SK-N-SH treated with all-trans-retinoic acid at 6 μM for 48 hours (cell line): ENCODE results near the gene CISTR.

Experiments
- ATAC-seq: fragments of 200-7000 bp; cut with Tn5 transposase; 3 replicates; pipeline ENCODE4 v1.9.1; 2020; ENCODE audit warnings: mild to moderate bottlenecking, moderate library complexity
- ARNTL ChIP-seq: fragments of 450-650 bp; formaldehyde crosslinking; IDR thresholded peaks from 2 replicates; pipeline ENCODE4 v1.5.0; 2020; ENCODE audit warnings: low read depth, mild to moderate bottlenecking, moderate library complexity, borderline replicate concordance
- BACH2 ChIP-seq: fragments of 250-450 bp; sonication (Bioruptor Pico); IDR thresholded peaks from 2 replicates; pipeline ENCODE4 v1.9.0; 2021; ENCODE audit warnings: mild to moderate bottlenecking, borderline replicate concordance
- CSDC2 ChIP-seq: fragments of 250-450 bp; sonication (Bioruptor Pico); IDR thresholded peaks from 2 replicates; pipeline ENCODE4 v1.5.0; 2020; ENCODE audit warnings: mild to moderate bottlenecking, moderate library complexity
- ESRRG ChIP-seq: fragments of 250-450 bp; sonication (Bioruptor Pico); IDR thresholded peaks from 2 replicates; pipeline ENCODE4 v1.6.1; 2021; ENCODE audit warnings: mild to moderate bottlenecking
- GLIS3 ChIP-seq: fragments of 250-450 bp; sonication (Bioruptor Pico); IDR thresholded peaks from 2 replicates; pipeline ENCODE4 v1.5.0; 2020; ENCODE audit warnings: mild to moderate bottlenecking, moderate library complexity
- ISL1 ChIP-seq: fragments of 250-450 bp; sonication (Bioruptor Pico); IDR thresholded peaks from 2 replicates; pipeline ENCODE4 v2.1.2; 2022; ENCODE audit warnings: mild to moderate bottlenecking, moderate library complexity
- OSR1 ChIP-seq: fragments of 250-450 bp; sonication (Bioruptor Pico); IDR thresholded peaks from 2 replicates; pipeline ENCODE4 v1.8.0; 2022; ENCODE audit warnings: moderate library complexity, mild to moderate bottlenecking, inconsistent platforms
- PPARA ChIP-seq: fragments of 250-450 bp; sonication (Bioruptor Pico); IDR thresholded peaks from 2 replicates; pipeline ENCODE4 v1.5.0; 2020; ENCODE audit warnings: mild to moderate bottlenecking, borderline replicate concordance
- RARB ChIP-seq: fragments of 250-450 bp; sonication (Bioruptor Pico); IDR thresholded peaks from 2 replicates; pipeline ENCODE4 v1.8.0; 2021; ENCODE audit warnings: mild to moderate bottlenecking, moderate library complexity
- SNAI2 ChIP-seq: fragments of 250-450 bp; sonication (Bioruptor Pico); IDR thresholded peaks from 2 replicates; pipeline ENCODE4 v1.5.0; 2020; ENCODE audit warnings: mild to moderate bottlenecking, moderate library complexity
- TCF4 ChIP-seq: fragments of 250-450 bp; sonication (Bioruptor Pico); IDR thresholded peaks from 2 replicates; pipeline ENCODE4 v1.8.0; 2021; ENCODE audit warnings: mild to moderate bottlenecking, moderate library complexity, borderline replicate concordance
- TOX ChIP-seq: fragments of 250-450 bp; sonication (Bioruptor Pico); IDR thresholded peaks from 2 replicates; pipeline ENCODE4 v1.8.0; 2021; ENCODE audit warnings: mild to moderate bottlenecking, moderate library complexity, borderline replicate concordance
- ZC3H10 ChIP-seq: fragments of 250-450 bp; sonication (Bioruptor Pico); IDR thresholded peaks from 2 replicates; pipeline ENCODE4 v1.5.1; 2021; ENCODE audit warnings: mild to moderate bottlenecking, moderate library complexity
- ZFP3 ChIP-seq: fragments of 250-450 bp; sonication (Bioruptor Pico); IDR thresholded peaks from 2 replicates; pipeline ENCODE4 v1.5.0; 2020; ENCODE audit warnings: mild to moderate bottlenecking, moderate library complexity
- ZFP30 ChIP-seq: fragments of 450-650 bp; formaldehyde crosslinking; IDR thresholded peaks from 2 replicates; pipeline ENCODE4 v1.5.0; 2022; ENCODE audit warnings: mild to moderate bottlenecking, moderate library complexity
- ZNF565 ChIP-seq: fragments of 450-650 bp; formaldehyde crosslinking; conservative IDR thresholded peaks from 2 replicates; pipeline ENCODE4 v1.5.0; 2020; ENCODE audit warnings: low read depth, mild to moderate bottlenecking, moderate library complexity
- ZNF70 ChIP-seq: fragments of 450-650 bp; formaldehyde crosslinking; IDR thresholded peaks from 2 replicates; pipeline ENCODE4 v1.5.0; 2020; ENCODE audit warnings: mild to moderate bottlenecking, moderate library complexity
- ZNF8 ChIP-seq: fragments of 450-650 bp; formaldehyde crosslinking; IDR thresholded peaks from 2 replicates; pipeline ENCODE4 v1.5.0; 2020; ENCODE audit warnings: mild to moderate bottlenecking, moderate library complexity
- TF ChIP-seq, protein P1 (sequence below): fragments of 250-450 bp; sonication (Bioruptor Pico); IDR thresholded peaks from 2 replicates; pipeline ENCODE4 v1.8.0; 2020; ENCODE audit warnings: mild to moderate bottlenecking, moderate library complexity, borderline replicate concordance
- TF ChIP-seq, protein P2 (sequence below): fragments of 250-450 bp; sonication (Bioruptor Pico); IDR thresholded peaks from 2 replicates; pipeline ENCODE4 v1.5.1; 2021; ENCODE audit warnings: mild to moderate bottlenecking, moderate library complexity
- TF ChIP-seq, protein P3 (sequence below): fragments of 250-450 bp; sonication (Bioruptor Pico); IDR thresholded peaks from 2 replicates; pipeline ENCODE4 v1.8.0; 2021; ENCODE audit warnings: low read depth, mild to moderate bottlenecking, moderate library complexity, borderline replicate concordance
- TF ChIP-seq, protein P4 (sequence below): fragments of 250-450 bp; sonication (Bioruptor Pico); IDR thresholded peaks from 2 replicates; pipeline ENCODE4 v1.5.0; 2020; ENCODE audit warnings: mild to moderate bottlenecking, moderate library complexity

CISTR gene

DNA sequence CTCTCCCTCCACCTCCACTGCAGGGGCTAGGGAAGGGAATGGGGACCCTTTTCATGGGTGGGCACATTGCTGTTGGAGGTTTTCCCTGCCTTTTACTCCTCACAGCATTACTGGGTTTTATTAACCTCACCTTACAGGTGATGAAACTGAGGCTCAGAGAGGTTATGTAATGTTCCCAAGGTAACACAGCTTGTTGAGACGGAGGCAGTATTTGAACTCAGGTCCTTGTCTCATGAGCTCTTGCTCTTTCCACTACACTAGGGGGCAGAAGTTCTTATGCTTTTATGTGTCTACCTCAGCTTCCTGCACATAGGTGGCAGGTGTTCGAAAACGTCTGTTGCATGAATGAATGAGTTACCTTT lies 11.7 kb downstream of the CISTR start:
- no peak for ATAC-seq
- no peak for TF ChIP-seq BACH2 (CRISPR knock-in tag)

DNA sequence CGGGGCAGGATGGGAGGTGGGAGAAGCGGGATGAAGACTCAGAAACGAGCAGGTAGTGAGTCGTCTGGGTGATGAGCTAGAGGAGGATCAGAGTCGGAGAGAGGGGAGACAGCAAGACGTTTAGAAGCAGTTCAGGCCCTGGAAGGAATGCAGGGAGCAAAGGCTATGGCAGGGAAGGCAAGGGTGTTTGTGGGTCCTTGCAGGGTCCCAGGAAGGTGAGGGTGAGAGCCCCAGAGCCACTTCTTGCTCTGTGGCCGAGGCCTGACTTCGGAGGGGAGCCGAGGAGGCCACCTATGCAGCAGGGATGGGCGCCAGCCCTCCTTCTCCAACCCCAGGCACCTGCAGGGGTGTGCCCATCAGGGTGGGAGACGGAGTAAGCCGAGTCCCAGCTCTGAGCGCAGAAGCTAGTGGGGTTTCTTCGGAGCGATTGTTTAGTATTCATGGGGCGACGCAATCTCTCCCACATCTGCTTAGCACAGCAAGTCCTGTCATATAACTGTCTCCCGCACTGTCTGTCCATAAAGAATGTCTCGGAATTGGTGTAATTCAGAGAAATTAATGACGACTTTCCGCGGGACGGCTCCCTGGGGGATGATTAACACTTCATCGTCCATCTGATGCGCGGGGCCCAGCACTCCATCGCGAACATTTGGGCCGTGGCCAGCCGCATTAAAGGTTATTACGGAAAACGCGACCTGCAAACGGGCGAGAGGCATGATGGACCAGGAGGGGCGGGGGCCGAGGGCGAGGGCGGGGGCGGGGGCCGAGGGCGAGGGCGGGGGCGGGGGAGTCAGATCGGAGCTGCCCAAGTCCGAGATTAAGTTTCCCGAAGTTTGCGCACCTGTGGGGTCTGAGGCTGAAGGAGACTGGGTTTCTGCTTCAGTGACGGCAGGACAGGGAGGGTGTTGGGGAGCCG lies 12.3 kb downstream of the CISTR start:
- TF ChIP-seq ZNF70 (CRISPR knock-in tag) (no peak), ESRRG (CRISPR knock-in tag) (no peak), PPARA (CRISPR knock-in tag) (no peak), ZFP30 (CRISPR knock-in tag) (no peak), RARB (CRISPR knock-in tag) (no peak), ZC3H10 (CRISPR knock-in tag) (no peak), ZFP3 (CRISPR knock-in tag) (no peak), TCF4 (CRISPR knock-in tag) (no peak), BACH2 (CRISPR knock-in tag) (no peak), ARNTL (CRISPR knock-in tag) (no peak), GLIS3 (CRISPR knock-in tag) (no peak), OSR1 (no peak), ISL1 (CRISPR knock-in tag) (no peak), CSDC2 (CRISPR knock-in tag) (no peak), TOX (CRISPR knock-in tag) (no peak), SNAI2 (CRISPR knock-in tag) (no peak)
- TF ChIP-seq, protein P1, sequence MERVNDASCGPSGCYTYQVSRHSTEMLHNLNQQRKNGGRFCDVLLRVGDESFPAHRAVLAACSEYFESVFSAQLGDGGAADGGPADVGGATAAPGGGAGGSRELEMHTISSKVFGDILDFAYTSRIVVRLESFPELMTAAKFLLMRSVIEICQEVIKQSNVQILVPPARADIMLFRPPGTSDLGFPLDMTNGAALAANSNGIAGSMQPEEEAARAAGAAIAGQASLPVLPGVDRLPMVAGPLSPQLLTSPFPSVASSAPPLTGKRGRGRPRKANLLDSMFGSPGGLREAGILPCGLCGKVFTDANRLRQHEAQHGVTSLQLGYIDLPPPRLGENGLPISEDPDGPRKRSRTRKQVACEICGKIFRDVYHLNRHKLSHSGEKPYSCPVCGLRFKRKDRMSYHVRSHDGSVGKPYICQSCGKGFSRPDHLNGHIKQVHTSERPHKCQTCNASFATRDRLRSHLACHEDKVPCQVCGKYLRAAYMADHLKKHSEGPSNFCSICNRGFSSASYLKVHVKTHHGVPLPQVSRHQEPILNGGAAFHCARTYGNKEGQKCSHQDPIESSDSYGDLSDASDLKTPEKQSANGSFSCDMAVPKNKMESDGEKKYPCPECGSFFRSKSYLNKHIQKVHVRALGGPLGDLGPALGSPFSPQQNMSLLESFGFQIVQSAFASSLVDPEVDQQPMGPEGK (CRISPR knock-in tag): no peak
- TF ChIP-seq, protein P2, sequence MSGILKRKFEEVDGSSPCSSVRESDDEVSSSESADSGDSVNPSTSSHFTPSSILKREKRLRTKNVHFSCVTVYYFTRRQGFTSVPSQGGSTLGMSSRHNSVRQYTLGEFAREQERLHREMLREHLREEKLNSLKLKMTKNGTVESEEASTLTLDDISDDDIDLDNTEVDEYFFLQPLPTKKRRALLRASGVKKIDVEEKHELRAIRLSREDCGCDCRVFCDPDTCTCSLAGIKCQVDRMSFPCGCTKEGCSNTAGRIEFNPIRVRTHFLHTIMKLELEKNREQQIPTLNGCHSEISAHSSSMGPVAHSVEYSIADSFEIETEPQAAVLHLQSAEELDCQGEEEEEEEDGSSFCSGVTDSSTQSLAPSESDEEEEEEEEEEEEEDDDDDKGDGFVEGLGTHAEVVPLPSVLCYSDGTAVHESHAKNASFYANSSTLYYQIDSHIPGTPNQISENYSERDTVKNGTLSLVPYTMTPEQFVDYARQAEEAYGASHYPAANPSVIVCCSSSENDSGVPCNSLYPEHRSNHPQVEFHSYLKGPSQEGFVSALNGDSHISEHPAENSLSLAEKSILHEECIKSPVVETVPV (CRISPR knock-in tag): no peak
- TF ChIP-seq, all 23 proteins: peak for 0
- peak; percentile 17; the same call in 2 of the 3 replicates for ATAC-seq

DNA sequence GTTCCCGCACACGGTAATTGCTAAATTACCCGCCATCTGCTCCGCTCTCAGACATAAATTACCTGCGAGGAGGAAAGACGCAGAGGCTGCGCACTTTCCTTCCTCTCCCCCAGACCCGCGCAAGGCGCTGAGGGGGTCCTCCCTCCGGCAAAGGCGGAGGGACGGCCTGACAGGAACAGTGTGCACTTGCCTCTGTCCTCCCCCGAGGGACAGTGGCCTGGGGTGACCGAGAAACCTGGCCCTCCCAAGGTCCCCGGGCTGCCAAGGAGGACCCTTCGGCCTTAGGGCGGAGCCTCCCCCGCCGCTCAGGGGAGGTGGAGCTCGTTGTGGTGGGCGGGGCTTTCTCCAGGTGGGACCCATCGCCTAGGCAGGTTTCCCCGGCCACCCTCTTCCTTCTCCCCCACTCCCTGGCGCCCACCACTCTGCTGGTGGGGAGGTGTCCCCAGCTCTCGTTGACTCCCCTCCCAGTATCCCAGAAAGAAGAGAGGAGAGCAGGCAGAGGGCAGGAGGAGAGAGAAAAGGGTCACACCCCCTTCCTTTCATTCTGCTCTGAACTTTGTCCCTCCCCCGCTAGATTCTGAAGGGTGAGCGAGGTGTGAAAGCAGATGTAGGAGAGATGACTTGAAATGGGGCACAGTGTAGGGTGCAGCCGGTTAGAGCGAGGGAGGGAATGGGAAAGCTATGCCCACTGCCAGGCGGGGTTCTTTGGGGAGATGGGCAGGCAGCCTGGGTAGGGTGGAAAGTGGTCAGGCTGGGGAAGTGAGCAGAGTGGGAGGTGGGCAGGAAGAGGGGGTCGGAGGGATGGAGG lies 13.2 kb downstream of the CISTR start:
- ATAC-seq: no peak
- no peak for TF ChIP-seq ZFP3 (CRISPR knock-in tag)
- TF ChIP-seq BACH2 (CRISPR knock-in tag): no peak
- TF ChIP-seq ISL1 (CRISPR knock-in tag): no peak
- TF ChIP-seq, protein P2 (CRISPR knock-in tag): no peak
- TF ChIP-seq, protein P3, sequence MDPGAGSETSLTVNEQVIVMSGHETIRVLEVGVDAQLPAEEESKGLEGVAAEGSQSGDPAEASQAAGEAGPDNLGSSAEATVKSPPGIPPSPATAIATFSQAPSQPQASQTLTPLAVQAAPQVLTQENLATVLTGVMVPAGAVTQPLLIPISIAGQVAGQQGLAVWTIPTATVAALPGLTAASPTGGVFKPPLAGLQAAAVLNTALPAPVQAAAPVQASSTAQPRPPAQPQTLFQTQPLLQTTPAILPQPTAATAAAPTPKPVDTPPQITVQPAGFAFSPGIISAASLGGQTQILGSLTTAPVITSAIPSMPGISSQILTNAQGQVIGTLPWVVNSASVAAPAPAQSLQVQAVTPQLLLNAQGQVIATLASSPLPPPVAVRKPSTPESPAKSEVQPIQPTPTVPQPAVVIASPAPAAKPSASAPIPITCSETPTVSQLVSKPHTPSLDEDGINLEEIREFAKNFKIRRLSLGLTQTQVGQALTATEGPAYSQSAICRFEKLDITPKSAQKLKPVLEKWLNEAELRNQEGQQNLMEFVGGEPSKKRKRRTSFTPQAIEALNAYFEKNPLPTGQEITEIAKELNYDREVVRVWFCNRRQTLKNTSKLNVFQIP (CRISPR knock-in tag): no peak
- TF ChIP-seq ZNF70 (CRISPR knock-in tag): no peak
- no peak for TF ChIP-seq ZNF8 (CRISPR knock-in tag)
- no peak for TF ChIP-seq GLIS3 (CRISPR knock-in tag)
- TF ChIP-seq CSDC2 (CRISPR knock-in tag): no peak
- no peak for TF ChIP-seq TOX (CRISPR knock-in tag)
- no peak for TF ChIP-seq SNAI2 (CRISPR knock-in tag)
- TF ChIP-seq ARNTL (CRISPR knock-in tag): no peak
- TF ChIP-seq, protein P4, sequence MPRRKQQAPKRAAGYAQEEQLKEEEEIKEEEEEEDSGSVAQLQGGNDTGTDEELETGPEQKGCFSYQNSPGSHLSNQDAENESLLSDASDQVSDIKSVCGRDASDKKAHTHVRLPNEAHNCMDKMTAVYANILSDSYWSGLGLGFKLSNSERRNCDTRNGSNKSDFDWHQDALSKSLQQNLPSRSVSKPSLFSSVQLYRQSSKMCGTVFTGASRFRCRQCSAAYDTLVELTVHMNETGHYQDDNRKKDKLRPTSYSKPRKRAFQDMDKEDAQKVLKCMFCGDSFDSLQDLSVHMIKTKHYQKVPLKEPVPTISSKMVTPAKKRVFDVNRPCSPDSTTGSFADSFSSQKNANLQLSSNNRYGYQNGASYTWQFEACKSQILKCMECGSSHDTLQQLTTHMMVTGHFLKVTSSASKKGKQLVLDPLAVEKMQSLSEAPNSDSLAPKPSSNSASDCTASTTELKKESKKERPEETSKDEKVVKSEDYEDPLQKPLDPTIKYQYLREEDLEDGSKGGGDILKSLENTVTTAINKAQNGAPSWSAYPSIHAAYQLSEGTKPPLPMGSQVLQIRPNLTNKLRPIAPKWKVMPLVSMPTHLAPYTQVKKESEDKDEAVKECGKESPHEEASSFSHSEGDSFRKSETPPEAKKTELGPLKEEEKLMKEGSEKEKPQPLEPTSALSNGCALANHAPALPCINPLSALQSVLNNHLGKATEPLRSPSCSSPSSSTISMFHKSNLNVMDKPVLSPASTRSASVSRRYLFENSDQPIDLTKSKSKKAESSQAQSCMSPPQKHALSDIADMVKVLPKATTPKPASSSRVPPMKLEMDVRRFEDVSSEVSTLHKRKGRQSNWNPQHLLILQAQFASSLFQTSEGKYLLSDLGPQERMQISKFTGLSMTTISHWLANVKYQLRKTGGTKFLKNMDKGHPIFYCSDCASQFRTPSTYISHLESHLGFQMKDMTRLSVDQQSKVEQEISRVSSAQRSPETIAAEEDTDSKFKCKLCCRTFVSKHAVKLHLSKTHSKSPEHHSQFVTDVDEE (CRISPR knock-in tag): no peak
- no peak for TF ChIP-seq ZNF565 (CRISPR knock-in tag)
- TF ChIP-seq ZC3H10 (CRISPR knock-in tag): no peak
- TF ChIP-seq, protein P1 (CRISPR knock-in tag): no peak
